Erythroblast (primary cell): ENCODE data around the gene SVOPL.

Source experiments
- DNase-seq, 2 experiments: peaks; one replicate each; lab custom pipeline; 2025; lab: John Stamatoyannopoulos, UW
- GATA1 ChIP-seq: IDR thresholded peaks from 2 replicates; pipeline ENCODE4 v1.6.1; 2011; ENCODE audit warnings: low read depth, mild to moderate bottlenecking, control low read depth, low read length, moderate library complexity
- POLR2A ChIP-seq: IDR thresholded peaks from 2 replicates; pipeline ENCODE4 v1.6.1; 2011; ENCODE audit warnings: mild to moderate bottlenecking, low read length

The SVOPL gene

GRCh38 chr7:138595454-138595853 is 105.7 kb downstream of the SVOPL start:
- DNase-seq = no peak
- TF ChIP-seq POLR2A (no peak), GATA1 (no peak)

GRCh38 chr7:138590154-138590553 is 111.0 kb downstream of the SVOPL start:
- no peak for DNase-seq
- TF ChIP-seq POLR2A (no peak), GATA1 (no peak)

GRCh38 chr7:138588986-138589385 is 112.2 kb downstream of the SVOPL start:
- TF ChIP-seq GATA1 (no peak), POLR2A (no peak)
- DNase-seq = no peak

GRCh38 chr7:138587485-138587884 is 113.7 kb downstream of the SVOPL start:
- no peak for DNase-seq
- no peak for TF ChIP-seq GATA1
- no peak for TF ChIP-seq POLR2A

- TF ChIP-seq POLR2A (no peak), GATA1 (no peak)
- DNase-seq = no peak
Observed at GRCh38 chr7:138585283-138585993, 115.7 kb downstream of the SVOPL start.

- DNase-seq = no peak
- TF ChIP-seq GATA1 (no peak), POLR2A (no peak)
Observed at GRCh38 chr7:138584696-138585095, 116.5 kb downstream of the SVOPL start.

GRCh38 chr7:138584283-138584682 is 116.9 kb downstream of the SVOPL start:
- DNase-seq = no peak
- TF ChIP-seq GATA1 (no peak), POLR2A (no peak)

GRCh38 chr7:138581065-138581464 is 120.1 kb downstream of the SVOPL start:
- no peak for TF ChIP-seq POLR2A
- no peak for TF ChIP-seq GATA1
- no peak for DNase-seq

GRCh38 chr7:138579671-138580070 is 121.5 kb downstream of the SVOPL start:
- DNase-seq = no peak
- no peak for TF ChIP-seq POLR2A
- TF ChIP-seq GATA1 = no peak

GRCh38 chr7:138579136-138579535 is 122.0 kb downstream of the SVOPL start:
- DNase-seq = no peak

GRCh38 chr7:138575897-138576428 is 125.2 kb downstream of the SVOPL start:
- no peak for TF ChIP-seq POLR2A
- TF ChIP-seq GATA1 = no peak
- peak; percentile 20 to 76 for DNase-seq

More at GRCh38 chr7:138579136-138579535, 122.0 kb downstream of the SVOPL start:
- TF ChIP-seq POLR2A (no peak), GATA1 (no peak)

GRCh38 chr7:138573741-138574140 is 127.4 kb downstream of the SVOPL start:
- DNase-seq = no peak
- TF ChIP-seq GATA1 = no peak
- no peak for TF ChIP-seq POLR2A

GRCh38 chr7:138570715-138571114 is 130.4 kb downstream of the SVOPL start:
- DNase-seq = no peak
- TF ChIP-seq GATA1 = no peak
- no peak for TF ChIP-seq POLR2A

GRCh38 chr7:138569418-138569817 is 131.7 kb downstream of the SVOPL start:
- TF ChIP-seq GATA1 (no peak), POLR2A (no peak)
- DNase-seq = no peak

GRCh38 chr7:138568655-138569054 is 132.5 kb downstream of the SVOPL start:
- no peak for DNase-seq
- TF ChIP-seq POLR2A (no peak), GATA1 (no peak)
